Neuronal stem cell (in vitro differentiated cells): ENCODE results near the gene VAC14.

Experiments
- DNase-seq: peaks from one replicate; pipeline ENCODE4 v3.0.0-alpha.2; 2013; ENCODE audit warnings: low spot score
- H2AFZ ChIP-seq: one replicate; pipeline ENCODE4 v1.6.1; 2013; ENCODE audit warnings: mild to moderate bottlenecking, low read length, inconsistent platforms
- H2AK5ac ChIP-seq: 2 replicates; pipeline ENCODE4 v1.6.1; 2013; ENCODE audit warnings: low read depth, mild to moderate bottlenecking, inconsistent platforms, low read length, moderate library complexity, mixed read lengths
- H2BK120ac ChIP-seq: 2 replicates; pipeline ENCODE4 v1.6.1; 2013; ENCODE audit warnings: low read depth, mild to moderate bottlenecking, inconsistent platforms, low read length, moderate library complexity, mixed read lengths
- H2BK12ac ChIP-seq: one replicate; pipeline ENCODE4 v1.6.1; 2013; ENCODE audit warnings: low read length, inconsistent platforms
- H2BK15ac ChIP-seq: 2 replicates; pipeline ENCODE4 v1.6.1; 2013; ENCODE audit warnings: mild to moderate bottlenecking, low read length, inconsistent platforms, mixed read lengths
- H2BK5ac ChIP-seq: one replicate; pipeline ENCODE4 v1.6.1; 2013; ENCODE audit warnings: inconsistent platforms, mild to moderate bottlenecking, low read length, moderate library complexity
- H3K14ac ChIP-seq: one replicate; pipeline ENCODE4 v1.6.1; 2013; ENCODE audit warnings: low read length, inconsistent platforms
- H3K18ac ChIP-seq: 2 replicates; pipeline ENCODE4 v1.6.1; 2013; ENCODE audit warnings: low read length, inconsistent platforms
- H3K23ac ChIP-seq: 2 replicates; pipeline ENCODE4 v1.6.1; 2013; ENCODE audit warnings: low read depth, mild to moderate bottlenecking, mixed read lengths, low read length, inconsistent platforms; ENCODE audit not compliant: poor library complexity
- H3K27ac ChIP-seq: replicated peaks from 3 replicates; pipeline ENCODE4 v1.5.1; 2013; ENCODE audit warnings: low read length, inconsistent platforms
- H3K27me3 ChIP-seq, 3 experiments: 2 replicates each; pipeline ENCODE4 v1.6.1; 2013; ENCODE audit warnings: low read length in 3 of 3, mild to moderate bottlenecking in 2 of 3, inconsistent platforms in 1 of 3, low read depth in 1 of 3, mixed read lengths in 1 of 3, moderate library complexity in 1 of 3; ENCODE audit not compliant: control insufficient read depth in 3 of 3, insufficient read depth in 3 of 3
- H3K36me3 ChIP-seq, 2 donors: replicated peaks in 1 of 2; 2 replicates each; pipeline ENCODE4 v1.6.1; 2013; ENCODE audit warnings: low read length in 2 of 2; ENCODE audit not compliant: control insufficient read depth in 2 of 2, insufficient read depth in 2 of 2
- H3K4ac ChIP-seq: 2 replicates; pipeline ENCODE4 v1.6.1; 2013; ENCODE audit warnings: inconsistent platforms, mild to moderate bottlenecking, low read length, moderate library complexity
- H3K4me1 ChIP-seq, 2 donors: 1 replicate in 1 of 2; 2 replicates in 1 of 2; pipeline ENCODE4 v1.6.1; 2013; ENCODE audit warnings: low read length in 2 of 2, low read depth in 1 of 2; ENCODE audit not compliant: control insufficient read depth in 2 of 2, insufficient read depth in 1 of 2
- H3K4me2 ChIP-seq: one replicate; pipeline ENCODE4 v1.6.1; 2013; ENCODE audit warnings: mild to moderate bottlenecking, low read length, inconsistent platforms; ENCODE audit not compliant: insufficient read depth, poor library complexity, severe bottlenecking
- H3K4me3 ChIP-seq, 2 donors: 2 replicates each; pipeline ENCODE4 v1.5.1; 2013; ENCODE audit warnings: low read length in 2 of 2, mild to moderate bottlenecking in 2 of 2, inconsistent platforms in 1 of 2, moderate library complexity in 1 of 2
- H3K79me1 ChIP-seq: one replicate; pipeline ENCODE4 v1.6.1; 2013; ENCODE audit warnings: low read depth, mild to moderate bottlenecking, inconsistent platforms, low read length, moderate library complexity
- H3K9ac ChIP-seq: one replicate; pipeline ENCODE4 v1.6.1; 2013; ENCODE audit warnings: mild to moderate bottlenecking, low read depth, low read length, inconsistent platforms; ENCODE audit not compliant: poor library complexity
- H3K9me3 ChIP-seq, 2 donors: replicated peaks in 1 of 2; 2 replicates each; pipeline versions ENCODE3 to v1.6.1; 2013; ENCODE audit warnings: low read length in 2 of 2, mild to moderate bottlenecking in 2 of 2, inconsistent platforms in 1 of 2, low read depth in 1 of 2, mixed read lengths in 1 of 2, moderate library complexity in 1 of 2; ENCODE audit not compliant: control insufficient read depth in 2 of 2, insufficient read depth in 1 of 2
- H4K8ac ChIP-seq: one replicate; pipeline ENCODE4 v1.6.1; 2013; ENCODE audit warnings: low read depth, mild to moderate bottlenecking, inconsistent platforms, low read length, moderate library complexity
- H4K91ac ChIP-seq: one replicate; pipeline ENCODE4 v1.6.1; 2013; ENCODE audit warnings: low read length, low read depth, mild to moderate bottlenecking, inconsistent platforms; ENCODE audit not compliant: poor library complexity
- WGBS, 2 donors: extraction: QIAGEN DNeasy Blood & Tissue Kit; methylation state at CpG; one replicate each; pipeline ENCODE4 v1.1.7; 2013; ENCODE audit warnings: missing lambda C conversion rate in 2 of 2, mixed read lengths in 1 of 2; ENCODE audit not compliant: insufficient read length in 2 of 2, insufficient replicate concordance in 1 of 2; ENCODE audit errors: extremely low coverage in 2 of 2; 5-methylcytosine and 5-hydroxymethylcytosine counted together

The VAC14 gene

GRCh38 chr16:70738083-70738977, 62.6 kb downstream of the VAC14 start:
- no peak overlapping the region for H3K27ac ChIP-seq
- H4K91ac ChIP-seq: no peak overlapping the region
- no CpG with 5 or more reads among the region's 22 CpGs for WGBS, 2 donors
- H3K27me3 ChIP-seq: no peaks in the 10 kb centered on the region
- no peak for DNase-seq
- no peak overlapping the region for H3K4ac ChIP-seq
- peaks cover 19 to 21% of the 10 kb centered on the region in 2 donors for H3K4me1 ChIP-seq
- H3K23ac ChIP-seq: no peak overlapping the region
- H3K9ac ChIP-seq: no peak overlapping the region
- peaks cover 5 to 30% of the 10 kb centered on the region in 2 donors for H3K36me3 ChIP-seq
- H2BK120ac ChIP-seq: no peak overlapping the region
- H3K14ac ChIP-seq: peak overlapping the region; percentile 61
- H4K8ac ChIP-seq: no peak overlapping the region
- no peak overlapping the region for H2BK12ac ChIP-seq
- H2BK5ac ChIP-seq: no peak overlapping the region
- no peak overlapping the region for H3K4me2 ChIP-seq
- peak overlapping the region; percentile 11 for H3K18ac ChIP-seq
- H3K4me3 ChIP-seq: no peak overlapping the region
- H3K79me1 ChIP-seq: no peaks in the 10 kb centered on the region
- H2AFZ ChIP-seq: no peak overlapping the region
- no peak overlapping the region for H2BK15ac ChIP-seq
- no peak overlapping the region for H2AK5ac ChIP-seq
- H3K9me3 ChIP-seq: peaks cover 0 to under 1% of the 10 kb centered on the region in 2 donors

DNA sequence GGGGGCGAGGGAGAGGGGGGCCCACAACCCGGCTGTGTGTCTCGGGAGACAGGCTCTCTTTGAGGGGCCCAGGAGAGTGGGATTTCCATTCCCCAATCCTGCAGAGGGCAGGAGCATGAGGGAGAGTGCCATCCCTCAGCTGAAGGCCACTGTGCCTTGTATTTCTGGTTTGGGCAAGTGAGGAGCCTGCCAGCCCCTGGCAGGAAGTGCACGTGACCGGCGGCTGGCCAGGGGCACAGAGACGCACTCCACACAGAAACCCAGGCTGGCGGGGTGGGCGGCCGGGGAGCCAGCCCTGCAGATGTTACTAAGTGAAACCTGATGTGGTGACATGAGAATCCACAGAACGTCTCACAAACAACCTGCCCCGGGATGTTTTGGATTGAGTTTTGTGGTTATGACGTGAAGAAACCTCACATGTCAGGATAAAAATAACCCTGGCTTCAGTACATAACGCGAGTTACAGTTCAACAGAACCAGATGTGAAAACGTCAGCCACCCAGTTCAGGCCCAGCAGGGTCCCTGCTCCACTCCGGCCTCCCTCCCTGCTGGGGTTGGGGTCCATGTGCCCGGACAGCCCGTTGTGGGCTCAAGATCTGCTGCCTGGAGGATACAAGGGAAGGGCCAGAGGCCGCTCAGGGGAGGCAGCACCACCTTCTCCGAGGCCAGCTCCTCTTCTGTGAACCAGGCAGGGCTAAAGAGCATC, 63.4 kb downstream of the VAC14 start:
- Histone ChIP-seq H2BK15ac (no peak overlapping the region), H3K23ac (peak overlapping the region; percentile 68), H3K4me2 (no peak overlapping the region), H4K91ac (no peak overlapping the region), H3K4me1 (peaks cover 19 to 21% of the 10 kb centered on the region in 2 donors), H4K8ac (no peak overlapping the region), H3K4me3 (no peak overlapping the region), H2BK12ac (no peak overlapping the region), H3K9me3 (no peaks in the 10 kb centered on the region), H2BK5ac (peak overlapping the region; percentile 70), H3K27me3 (no peaks in the 10 kb centered on the region), H2BK120ac (no peak overlapping the region), H3K27ac (no peak overlapping the region), H3K4ac (no peak overlapping the region), H3K9ac (no peak overlapping the region), H3K14ac (peak overlapping the region; percentile 61), H3K36me3 (peaks cover 2 to 22% of the 10 kb centered on the region in 2 donors), H3K18ac (peak overlapping the region; percentile 87), H2AK5ac (no peak overlapping the region), H3K79me1 (no peaks in the 10 kb centered on the region), H2AFZ (no peak overlapping the region)
- no peak for DNase-seq
- WGBS, 2 donors: no CpG with 5 or more reads among the region's 21 CpGs

DNA sequence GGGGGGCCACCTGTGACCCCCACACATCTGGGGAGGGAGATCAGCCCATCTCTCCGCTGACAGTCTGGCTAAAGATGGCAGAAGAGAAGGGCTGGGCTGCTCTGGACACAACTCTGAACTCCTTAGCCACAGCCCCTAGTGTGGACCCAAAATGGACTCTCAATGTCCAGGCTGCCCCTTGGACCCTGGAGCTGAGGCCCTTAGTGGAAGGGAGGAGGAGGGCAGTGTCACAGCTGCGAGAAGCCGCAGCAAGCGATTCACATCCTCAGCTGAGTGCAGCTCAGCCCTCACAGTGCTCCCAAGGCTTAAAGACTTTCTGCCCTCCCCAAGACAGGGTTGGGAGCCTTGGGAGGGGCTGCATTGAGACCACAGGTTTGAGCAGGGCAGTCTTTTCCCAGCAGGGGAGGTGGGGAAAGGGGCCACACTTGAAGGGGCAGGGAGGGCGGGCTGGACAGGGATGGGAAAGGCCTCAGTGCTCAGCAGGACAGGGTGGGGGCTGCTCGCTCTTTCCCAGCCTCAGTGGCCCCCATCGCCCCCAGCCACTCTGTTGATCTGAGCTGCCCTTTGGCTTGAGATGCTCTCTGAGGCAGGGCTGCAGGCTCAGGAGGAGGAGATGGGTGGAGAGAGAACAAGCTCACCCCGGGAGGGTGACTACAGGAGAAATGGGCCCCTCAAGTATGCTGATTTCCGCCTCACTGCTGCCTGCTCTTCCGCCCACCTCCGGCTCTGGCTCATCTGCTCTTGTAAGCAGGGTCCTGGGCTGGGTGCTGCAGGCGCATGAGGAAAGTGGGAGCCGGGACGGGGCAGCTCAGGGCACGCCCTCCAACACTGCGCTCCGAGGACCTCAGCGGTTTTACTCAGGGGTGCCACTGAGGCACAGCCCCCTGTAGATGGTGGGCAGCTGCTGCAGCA, 64.2 kb downstream of the VAC14 start:
- H3K14ac ChIP-seq: no peak overlapping the region
- no peaks in the 10 kb centered on the region for H3K27me3 ChIP-seq
- H3K23ac ChIP-seq: peak overlapping the region; percentile 68
- H2BK12ac ChIP-seq: no peak overlapping the region
- H3K4ac ChIP-seq: no peak overlapping the region
- no peak overlapping the region for H3K4me2 ChIP-seq
- peak overlapping the region; percentile 70 for H2BK5ac ChIP-seq
- no peak overlapping the region for H4K8ac ChIP-seq
- no peaks in the 10 kb centered on the region for H3K9me3 ChIP-seq
- no CpG with 5 or more reads among the region's 18 CpGs for WGBS, 2 donors
- no peak overlapping the region for H4K91ac ChIP-seq
- no peak for DNase-seq
- no peak overlapping the region for H3K4me3 ChIP-seq
- H3K4me1 ChIP-seq: peaks cover 19 to 21% of the 10 kb centered on the region in 2 donors
- H3K36me3 ChIP-seq: peaks cover 2 to 16% of the 10 kb centered on the region in 2 donors
- no peak overlapping the region for H2AFZ ChIP-seq
- H2AK5ac ChIP-seq: no peak overlapping the region
- H2BK15ac ChIP-seq: peak overlapping the region; percentile 37
- peak overlapping the region; percentile 72 for H3K9ac ChIP-seq
- peak overlapping the region; percentile 87 for H3K18ac ChIP-seq
- H3K27ac ChIP-seq: peak overlapping the region; percentile 17
- H3K79me1 ChIP-seq: no peaks in the 10 kb centered on the region
- no peak overlapping the region for H2BK120ac ChIP-seq
